LoVo (cell line): Measurements from ENCODE around the gene LMX1B.

ENCODE experiments used
- DNase-seq: peaks from one replicate; pipeline ENCODE4 v3.0.0-alpha.2; 2016; ENCODE audit warnings: low spot score

The LMX1B gene

GRCh38 chr9:126617823-126618165 lies 4.1 kb downstream of the LMX1B start:
- no peak for DNase-seq

- DNase-seq, result no peak
Observed at GRCh38 chr9:126618190-126618584, 4.5 kb downstream of the LMX1B start.

GRCh38 chr9:126618585-126619360 lies 5.0 kb downstream of the LMX1B start:
- no peak for DNase-seq

GRCh38 chr9:126619361-126620135 lies 5.8 kb downstream of the LMX1B start:
- no peak for DNase-seq

- no peak for DNase-seq
Observed at GRCh38 chr9:126620478-126620877, 6.8 kb downstream of the LMX1B start.

- no peak for DNase-seq
Observed at GRCh38 chr9:126621061-126621918, 7.6 kb downstream of the LMX1B start.

GRCh38 chr9:126621919-126622735 lies 8.4 kb downstream of the LMX1B start:
- no peak for DNase-seq

GRCh38 chr9:126623314-126623666 lies 9.6 kb downstream of the LMX1B start:
- DNase-seq, result no peak

- no peak for DNase-seq
Observed at GRCh38 chr9:126623667-126624478, 10.1 kb downstream of the LMX1B start.

- DNase-seq, result no peak
Observed at GRCh38 chr9:126624479-126624826, 10.7 kb downstream of the LMX1B start.

GRCh38 chr9:126624912-126625311 lies 11.2 kb downstream of the LMX1B start:
- no peak for DNase-seq

GRCh38 chr9:126625329-126626126 lies 11.8 kb downstream of the LMX1B start:
- no peak for DNase-seq

GRCh38 chr9:126626127-126626925 lies 12.6 kb downstream of the LMX1B start:
- no peak for DNase-seq

GRCh38 chr9:126626926-126627233 lies 13.2 kb downstream of the LMX1B start:
- DNase-seq, result no peak

- DNase-seq, result no peak
Observed at GRCh38 chr9:126628146-126628545, 14.4 kb downstream of the LMX1B start.

- DNase-seq, result no peak
Observed at GRCh38 chr9:126628969-126629674, 15.4 kb downstream of the LMX1B start.

GRCh38 chr9:126630458-126631237 lies 16.9 kb downstream of the LMX1B start:
- DNase-seq, result no peak

- no peak for DNase-seq
Observed at GRCh38 chr9:126631254-126631653, 17.5 kb downstream of the LMX1B start.
